Measurements from ENCODE around the gene IGDCC3. TPM values are rescaled to one million over a fixed set of nuclear protein-coding genes. Genes with fewer than 3 reads are reported as not detected.
"Not testable (repeated sequence)": the region's sequence is repeated elsewhere in the genome, so short reads cannot be mapped to it uniquely, and the experiment has no call there.

IGDCC3 gene
- total RNA-seq, 1 experiment from 2014 or later = not detected

DNA sequence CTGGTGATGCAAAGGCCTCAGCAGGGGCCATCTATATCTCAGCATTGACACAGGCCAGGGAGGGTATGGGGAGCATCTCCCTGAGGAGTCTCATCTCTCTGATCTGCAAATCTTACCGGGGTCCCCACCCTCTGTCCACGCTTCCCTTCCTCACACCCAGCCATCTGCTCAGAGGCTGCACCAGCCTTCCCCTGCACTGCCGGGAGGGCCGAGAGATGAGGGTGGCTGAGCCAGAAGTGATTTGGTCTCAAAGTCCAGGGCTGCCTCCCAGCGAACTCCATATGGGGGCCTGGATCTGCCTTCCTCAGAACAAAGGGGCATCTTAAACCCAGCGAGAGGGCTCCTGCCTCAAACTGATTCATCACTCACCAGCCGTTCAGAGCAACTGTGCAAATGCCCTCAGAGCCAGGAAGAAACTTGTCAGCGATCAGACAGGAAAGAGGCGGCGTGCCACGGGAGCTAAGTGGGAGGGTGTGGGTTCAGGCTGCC, 4.6 kb downstream of the IGDCC3 start:
- DNase-seq (ENCODE audit: extremely low read depth, low read depth) = no peak

DNA sequence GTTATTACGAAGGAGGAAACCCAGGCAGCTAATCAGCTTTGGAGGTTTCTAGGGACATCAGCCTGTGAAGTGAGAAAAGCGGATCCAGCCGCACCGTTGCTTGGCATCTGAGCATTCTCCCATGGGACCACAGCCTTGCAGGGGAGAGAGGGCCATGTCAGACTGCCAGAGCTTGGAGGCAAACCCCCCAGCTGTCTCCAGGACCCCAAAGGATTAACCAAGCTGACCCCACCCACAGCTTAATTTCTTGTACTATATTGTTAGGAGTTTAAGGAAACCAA, 5.1 kb downstream of the IGDCC3 start:
- no peak for DNase-seq (ENCODE audit: extremely low read depth, low read depth)

DNA sequence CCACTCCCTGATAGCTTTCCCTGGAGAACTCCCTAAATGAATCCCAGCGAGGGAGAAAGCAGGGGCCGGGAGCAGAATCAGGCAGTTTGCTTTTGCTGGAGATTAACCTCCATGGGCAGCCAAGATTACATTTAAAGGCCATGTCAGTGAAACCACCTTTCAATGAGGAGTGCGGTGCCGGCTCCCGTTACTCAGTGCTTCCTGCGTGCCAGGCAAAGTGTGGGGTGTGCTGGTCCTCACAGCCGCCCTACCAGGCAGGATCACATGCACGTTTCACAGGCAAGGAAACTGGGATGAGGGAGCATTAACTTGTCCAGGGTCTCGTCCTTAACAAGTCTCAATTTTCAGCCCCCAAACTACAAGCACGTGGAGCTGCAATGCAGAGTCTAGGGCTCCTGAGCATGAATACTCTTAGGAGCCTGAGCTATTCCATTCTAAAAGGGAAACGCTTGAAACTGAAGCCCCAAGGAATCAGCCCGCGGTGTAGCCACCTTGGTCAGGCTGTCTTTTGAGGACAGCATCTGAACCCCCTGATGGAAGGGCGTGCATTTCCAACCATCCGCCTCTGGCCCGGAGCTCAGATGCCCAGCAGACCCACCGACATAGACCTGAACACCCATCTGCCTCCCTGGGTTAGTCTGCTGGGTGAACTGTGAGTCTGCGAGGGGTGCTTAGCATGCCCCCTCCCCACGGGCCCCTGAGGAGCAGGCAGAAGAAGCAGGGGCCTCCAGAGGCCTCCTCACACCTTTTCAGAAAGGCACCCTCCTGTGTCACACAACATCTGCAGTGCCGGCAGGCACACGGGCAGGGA, 5.6 kb downstream of the IGDCC3 start:
- DNase-seq (ENCODE audit: extremely low read depth, low read depth) = no peak

DNA sequence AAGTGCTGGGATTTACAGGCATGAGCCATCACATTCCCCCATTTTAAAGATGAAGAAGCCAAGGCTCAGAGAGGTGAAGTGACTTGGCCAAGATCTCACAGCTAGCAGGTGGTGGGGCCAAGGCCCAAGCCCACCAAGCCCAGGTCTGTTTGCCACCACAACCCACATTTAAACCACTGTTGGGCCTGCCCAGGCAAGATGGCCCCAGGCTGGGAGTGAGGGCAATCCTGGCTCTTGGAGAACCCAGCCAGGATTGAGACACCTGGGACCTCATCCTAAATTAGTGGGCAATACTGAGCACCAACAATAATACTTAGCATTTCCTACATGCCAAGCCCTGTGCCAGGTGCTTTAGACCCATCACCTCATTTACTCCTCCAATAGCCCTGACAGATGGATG, 6.9 kb downstream of the IGDCC3 start:
- DNase-seq (ENCODE audit: extremely low read depth, low read depth) = no peak

DNA sequence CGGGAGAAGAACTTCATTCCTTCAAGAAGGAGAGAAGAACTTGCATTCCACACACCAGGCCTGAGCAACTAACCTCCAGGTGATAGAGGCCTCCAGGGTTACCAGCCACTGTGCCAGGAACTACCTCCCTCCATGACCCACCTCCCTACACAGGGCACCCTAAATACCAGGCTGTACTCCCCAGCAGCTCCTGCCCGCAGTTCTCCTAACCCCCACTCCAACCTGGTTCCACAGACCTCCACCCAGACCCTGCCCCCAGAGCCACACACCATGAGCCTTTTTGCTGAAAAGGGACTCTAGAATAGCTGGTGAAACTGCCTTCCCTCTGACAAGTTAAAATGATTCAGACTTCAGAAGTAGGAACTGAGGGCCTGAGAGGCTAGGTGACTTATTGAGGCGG, 8.2 kb downstream of the IGDCC3 start:
- no peak for DNase-seq (ENCODE audit: extremely low read depth, low read depth)

GRCh38 chr15:65369212-65369547, 8.6 kb downstream of the IGDCC3 start:
- no peak for DNase-seq (ENCODE audit: extremely low read depth, low read depth)

DNA sequence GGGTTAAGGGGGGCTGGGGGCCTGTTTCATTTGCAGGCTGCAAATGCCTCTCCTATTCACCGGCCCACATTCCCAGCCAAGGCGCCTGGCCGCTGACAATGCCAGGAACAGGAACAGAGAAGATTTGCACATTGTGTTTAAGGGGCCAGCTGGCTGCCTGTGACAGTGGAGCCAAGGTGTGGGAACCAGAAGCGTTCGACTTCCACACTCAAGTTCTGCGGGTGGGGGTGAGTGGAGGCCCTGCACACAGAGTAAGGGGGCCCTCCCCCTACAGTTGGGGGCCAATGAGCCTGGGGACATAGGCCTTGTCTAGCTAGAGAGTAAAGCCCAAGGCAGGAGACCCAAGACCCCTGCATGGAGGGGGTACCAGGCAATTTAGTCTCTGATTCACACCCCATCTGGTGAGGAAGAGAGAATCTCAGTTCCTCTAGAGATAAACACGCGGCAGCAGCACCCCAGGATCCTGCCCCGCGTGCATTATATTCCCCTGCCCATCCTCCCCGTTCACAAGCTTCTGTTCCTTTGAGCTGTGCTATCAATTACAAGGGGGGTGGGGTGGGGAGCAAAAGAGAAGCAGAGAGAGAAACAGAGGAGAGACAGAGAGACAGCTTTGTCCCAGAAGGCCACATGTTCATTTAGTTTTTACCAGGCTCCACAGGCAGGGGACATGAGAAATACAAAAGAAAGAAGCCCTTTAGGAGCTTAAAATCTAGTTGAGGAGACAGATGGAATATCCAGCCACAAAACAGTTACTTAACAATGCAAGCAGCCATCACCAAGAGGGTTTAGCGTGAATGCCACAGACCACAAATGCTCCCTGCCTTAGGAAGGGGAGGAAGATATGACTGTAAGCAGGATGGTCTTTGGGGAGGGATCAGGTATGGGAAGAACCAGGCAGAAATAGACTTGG, 9.2 kb downstream of the IGDCC3 start:
- no peak for DNase-seq (ENCODE audit: extremely low read depth, low read depth)

- no peak for DNase-seq (ENCODE audit: extremely low read depth, low read depth)
Observed at GRCh38 chr15:65366122-65366892, 11.5 kb downstream of the IGDCC3 start.

GRCh38 chr15:65365229-65365628, 12.6 kb downstream of the IGDCC3 start:
- DNase-seq (ENCODE audit: extremely low read depth, low read depth) = no peak

GRCh38 chr15:65363766-65364165, 14.0 kb downstream of the IGDCC3 start:
- DNase-seq (ENCODE audit: extremely low read depth, low read depth) = no peak

DNA sequence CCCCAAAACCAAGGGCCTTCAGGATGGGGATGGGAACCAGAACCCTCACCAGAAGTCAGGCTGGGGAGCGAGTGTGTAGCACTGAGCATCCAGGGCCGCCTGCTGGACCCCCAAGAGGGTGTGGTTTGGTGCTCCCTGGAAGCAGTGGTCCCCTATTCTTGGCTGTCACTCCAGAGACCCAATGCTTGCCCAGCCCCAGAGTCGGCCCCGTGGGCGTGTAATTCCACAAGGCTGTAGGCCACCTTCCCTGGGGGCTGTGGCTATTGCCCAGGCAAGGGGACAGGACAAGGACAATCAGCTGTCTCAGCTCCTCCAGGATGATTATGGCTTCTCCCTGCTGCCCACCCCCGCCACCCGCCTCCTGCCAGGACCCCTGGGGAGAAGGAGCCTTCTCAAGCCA, 14.5 kb downstream of the IGDCC3 start:
- DNase-seq (ENCODE audit: extremely low read depth, low read depth) = no peak

- DNase-seq (ENCODE audit: extremely low read depth, low read depth) = no peak
Observed at GRCh38 chr15:65362491-65362890, 15.3 kb downstream of the IGDCC3 start.

DNA sequence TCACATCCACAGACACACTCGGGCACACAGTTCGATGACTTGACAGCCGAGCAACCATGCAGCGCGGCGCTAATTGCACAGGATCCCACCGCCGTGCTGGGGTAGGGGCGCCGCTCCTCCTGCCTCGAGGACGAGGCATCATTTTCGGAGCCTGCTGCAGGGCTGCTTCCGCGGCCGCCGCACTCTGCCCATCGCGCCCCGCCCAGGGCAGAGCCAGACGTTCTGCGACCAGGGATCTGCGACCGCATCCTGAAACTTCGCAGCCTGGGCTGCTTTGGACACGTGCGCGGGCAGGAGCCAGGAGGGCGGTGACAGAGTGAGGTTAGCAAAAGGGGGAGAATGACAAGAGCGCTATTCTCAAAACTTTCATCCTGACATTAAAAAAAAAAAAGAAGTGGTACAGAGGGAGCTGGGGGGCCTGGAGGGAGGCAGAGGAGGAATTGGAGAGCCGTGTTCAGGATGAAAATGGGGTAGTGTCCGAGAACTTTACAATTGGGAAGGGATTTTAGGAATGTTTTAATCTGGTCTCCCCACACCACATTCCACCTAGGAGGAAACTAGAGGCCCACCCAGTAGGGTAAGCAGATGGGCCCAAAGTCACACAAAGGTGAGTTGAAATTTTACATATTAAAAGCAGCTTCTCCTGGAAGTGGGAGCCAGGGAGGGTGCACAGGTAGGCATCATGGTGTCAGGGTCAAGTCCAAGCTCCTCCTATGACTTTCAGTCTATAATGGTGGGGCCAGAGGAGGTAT, 15.9 kb downstream of the IGDCC3 start:
- no peak for DNase-seq (ENCODE audit: extremely low read depth, low read depth)

GRCh38 chr15:65360506-65360905, 17.3 kb downstream of the IGDCC3 start:
- no peak for DNase-seq (ENCODE audit: extremely low read depth, low read depth)

- no peak for DNase-seq (ENCODE audit: extremely low read depth, low read depth)
Observed at GRCh38 chr15:65355988-65356353, 21.8 kb downstream of the IGDCC3 start.

DNA sequence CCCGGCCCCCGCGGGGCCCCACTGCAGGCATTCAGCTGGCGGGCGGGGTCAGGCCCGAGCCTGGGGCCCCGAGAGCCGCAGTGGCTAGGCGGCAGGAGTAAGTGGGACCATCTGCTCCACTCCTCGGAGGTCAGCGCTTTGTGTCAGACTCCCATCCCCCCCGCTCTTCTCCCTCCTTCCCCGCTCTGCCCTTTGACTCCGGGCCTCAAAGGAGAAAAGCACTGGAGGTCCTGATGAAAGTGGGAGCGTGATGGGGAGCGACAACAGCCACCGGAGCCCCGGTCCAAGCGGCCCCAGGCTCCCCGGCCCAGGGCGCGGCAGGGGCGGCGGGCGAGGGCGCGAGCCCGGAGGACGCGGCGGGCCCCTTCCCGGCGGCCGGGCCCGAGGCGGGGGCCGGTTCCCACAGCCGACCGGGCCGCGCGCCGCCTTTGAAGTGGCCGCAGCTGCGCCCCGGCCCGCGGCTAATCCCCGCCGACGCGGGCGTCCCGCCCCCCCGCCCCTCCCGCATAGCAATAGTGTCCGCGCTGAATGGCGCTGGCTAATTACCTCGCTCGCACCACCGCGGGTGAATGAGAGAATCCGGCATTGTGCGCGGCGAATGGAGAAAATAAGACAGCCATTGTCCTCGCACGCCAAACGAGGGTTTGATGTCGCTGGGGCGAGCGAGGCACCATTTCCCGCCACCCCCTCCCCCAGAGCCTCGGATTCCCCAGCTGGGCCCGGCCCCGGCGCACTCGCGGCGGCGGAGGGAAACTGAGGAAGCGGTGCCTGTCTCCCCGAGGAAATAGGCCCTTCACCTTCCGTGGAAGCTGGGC, 22.4 kb downstream of the IGDCC3 start:
- no peak for DNase-seq (ENCODE audit: extremely low read depth, low read depth)

DNA sequence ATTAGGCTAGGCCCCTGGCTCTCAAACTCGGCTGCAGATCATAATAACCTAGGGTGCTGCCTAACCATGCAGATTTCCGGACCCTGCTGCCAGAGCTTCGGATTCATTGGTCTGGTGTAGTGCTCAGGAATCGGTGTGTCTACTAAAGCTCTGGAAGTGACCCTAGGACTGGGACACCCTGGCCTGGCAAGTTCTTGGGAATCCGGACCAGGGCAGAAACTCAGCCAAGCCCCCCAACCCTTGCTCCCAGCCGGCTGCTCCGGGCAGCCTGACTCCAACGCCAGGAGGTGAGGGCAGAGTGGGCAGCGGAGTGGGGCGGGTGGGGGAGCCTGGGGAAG, 23.0 kb downstream of the IGDCC3 start:
- DNase-seq (ENCODE audit: extremely low read depth, low read depth) = no peak

DNA sequence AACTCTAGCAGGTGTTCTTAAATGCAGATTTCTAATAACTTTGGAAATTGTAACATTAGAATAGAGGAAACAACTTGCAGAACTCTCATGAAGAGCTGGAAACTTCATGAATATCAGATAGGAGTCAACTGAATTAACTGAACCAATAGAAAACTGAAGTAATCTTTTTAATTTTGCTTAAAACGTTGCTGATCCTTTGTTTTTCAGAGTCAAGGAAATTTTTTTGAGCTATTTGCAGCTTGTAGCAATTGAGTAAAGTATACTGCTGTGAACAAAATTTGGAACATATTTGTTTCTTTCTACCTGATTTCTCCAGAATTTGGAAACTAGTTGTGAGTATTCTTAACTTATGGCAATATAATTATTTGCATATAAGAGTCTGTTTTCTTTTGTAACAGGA, 25.8 kb downstream of the IGDCC3 start:
- DNase-seq (ENCODE audit: extremely low read depth, low read depth) = not testable (repeated sequence)

DNA sequence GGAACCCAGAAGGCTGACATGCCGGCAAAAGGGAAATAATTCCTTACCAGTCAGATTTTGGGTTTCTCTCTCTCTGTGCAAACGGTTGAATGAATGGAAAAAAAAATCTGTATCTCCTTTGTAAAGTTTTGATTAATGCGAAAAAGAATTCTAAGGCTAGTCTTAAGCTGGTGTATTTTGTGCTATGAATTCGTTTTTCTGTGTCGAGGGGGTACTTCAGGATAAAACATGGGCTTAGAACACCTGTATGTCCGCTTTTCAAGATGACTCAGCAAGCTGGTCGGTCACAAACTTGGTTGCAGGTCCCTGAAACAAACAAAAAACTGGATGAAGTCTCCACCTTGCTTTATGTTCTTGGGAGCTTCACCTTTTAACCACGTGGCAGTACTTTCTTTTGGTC, 28.5 kb downstream of the IGDCC3 start:
- no peak for DNase-seq (ENCODE audit: extremely low read depth, low read depth)

GRCh38 chr15:65347756-65348155, 30.0 kb downstream of the IGDCC3 start:
- not testable (repeated sequence) for DNase-seq (ENCODE audit: extremely low read depth, low read depth)

All from NCI-H460 (cell line).